ENCODE measurements around the gene PIAS1.
"Not testable (repeated sequence)": the region's sequence is repeated elsewhere in the genome, so short reads cannot be mapped to it uniquely, and the experiment has no call there.

The PIAS1 gene

GRCh38 chr15:68034081-68034480 is 20.0 kb upstream of the PIAS1 start:
- in situ Hi-C loops (cut with MboI; ENCODE audit: low sequenced_read_pairs) = no loop called here

DNA sequence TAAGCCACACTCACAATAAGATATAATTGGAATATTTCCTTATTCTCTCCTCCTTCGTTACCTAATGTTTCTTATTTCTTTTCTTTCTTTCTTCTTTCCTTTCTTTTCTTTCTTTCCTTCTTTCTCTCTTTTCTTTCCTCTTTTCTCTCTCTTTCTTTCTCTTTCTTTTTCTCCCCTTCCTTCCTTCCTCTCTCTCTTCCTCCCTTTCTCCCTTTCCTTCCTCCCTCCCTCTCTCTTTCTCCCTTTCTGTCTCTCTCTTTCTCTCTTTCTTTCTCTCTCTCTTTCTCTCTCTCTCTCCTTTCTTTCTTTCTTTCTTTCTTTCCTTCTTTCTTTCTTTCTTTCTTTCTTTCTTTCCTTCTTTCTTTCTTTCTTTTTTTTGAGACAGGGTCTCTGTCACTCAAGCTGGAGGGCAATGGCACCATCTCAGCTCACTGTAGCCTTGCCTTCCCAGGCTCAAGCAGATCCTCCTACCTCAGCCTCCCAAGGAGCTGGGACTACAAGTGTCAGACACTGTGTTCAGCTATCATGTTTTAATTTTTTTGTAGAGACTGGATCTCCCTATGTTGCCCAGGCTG is 19.3 kb upstream of the PIAS1 start:
- in situ Hi-C loops (cut with MboI; ENCODE audit: low sequenced_read_pairs) = no loop called here

GRCh38 chr15:68038246-68038645 is 15.9 kb upstream of the PIAS1 start:
- in situ Hi-C loops (cut with MboI; ENCODE audit: low sequenced_read_pairs) = no loop called here

DNA sequence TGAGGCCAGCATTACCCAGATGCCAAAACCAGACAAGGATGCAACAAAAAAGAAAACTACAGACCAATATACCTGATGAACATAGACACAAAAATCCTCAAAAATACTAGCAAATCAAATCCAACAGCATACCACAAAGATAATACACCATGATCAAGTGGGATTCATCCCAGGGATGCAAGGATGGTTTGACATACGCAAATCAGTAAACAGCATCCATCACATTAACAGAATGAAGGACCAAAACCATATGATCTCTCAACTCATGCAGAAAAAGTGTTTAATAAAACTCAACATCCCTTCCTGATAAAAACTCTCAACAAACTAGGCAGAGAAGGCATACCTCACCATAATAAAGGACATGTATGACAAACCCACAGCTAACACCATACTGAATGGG is 14.0 kb upstream of the PIAS1 start:
- in situ Hi-C loops (cut with MboI; ENCODE audit: low sequenced_read_pairs) = no loop called here

DNA sequence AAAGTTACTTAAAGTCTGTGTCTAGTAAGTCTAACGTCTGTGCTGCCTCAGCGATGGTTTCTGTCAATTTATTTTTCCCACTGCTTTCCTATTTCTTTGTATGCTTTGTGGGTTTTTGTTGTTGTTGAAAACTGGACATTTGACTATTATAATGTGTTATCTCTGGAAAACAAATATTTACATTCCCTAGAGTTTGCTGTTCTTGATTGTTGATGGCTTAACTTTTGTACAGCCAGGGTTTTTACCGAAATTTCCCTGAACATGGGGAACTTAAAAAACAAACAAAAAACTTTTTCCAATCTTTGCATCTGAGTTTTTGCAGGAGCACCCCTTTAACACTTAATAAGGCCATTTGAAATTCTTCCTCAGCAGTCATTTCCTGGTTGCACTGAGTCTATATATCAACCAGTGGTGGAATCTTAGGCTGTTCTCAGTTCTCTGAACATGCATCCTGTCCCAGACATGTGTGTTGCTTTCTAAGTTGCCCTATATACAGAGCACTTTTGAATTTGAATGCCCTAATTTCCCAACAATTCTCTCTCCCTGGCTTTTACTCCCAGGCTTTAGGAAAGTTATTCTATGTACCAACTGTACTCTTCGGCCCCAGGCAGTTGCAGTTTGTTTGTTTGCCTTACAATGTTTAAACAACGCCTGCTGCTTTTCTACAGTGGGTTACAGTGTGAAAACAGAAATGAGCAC is 11.8 kb upstream of the PIAS1 start:
- in situ Hi-C loops (cut with MboI; ENCODE audit: low sequenced_read_pairs) = no loop called here

DNA sequence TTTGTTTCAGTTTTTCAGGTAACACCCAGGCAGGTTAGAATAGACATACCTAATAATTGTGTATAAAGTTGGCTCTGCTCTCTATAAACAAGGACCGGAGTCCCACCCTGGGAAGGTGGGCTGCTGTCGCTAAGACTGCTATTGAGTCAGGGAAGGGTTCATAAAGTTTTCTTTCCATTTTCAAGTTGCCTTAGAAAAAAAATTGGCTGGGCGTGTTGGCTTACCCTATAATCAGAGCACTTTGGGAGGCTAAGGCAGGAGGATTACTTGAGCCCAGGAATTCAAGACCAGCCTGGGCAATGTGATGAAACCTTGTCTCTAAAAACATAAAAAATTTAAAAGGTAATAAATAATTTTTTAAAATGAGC is 11.3 kb upstream of the PIAS1 start:
- in situ Hi-C loops (cut with MboI; ENCODE audit: low sequenced_read_pairs) = no loop called here

DNA sequence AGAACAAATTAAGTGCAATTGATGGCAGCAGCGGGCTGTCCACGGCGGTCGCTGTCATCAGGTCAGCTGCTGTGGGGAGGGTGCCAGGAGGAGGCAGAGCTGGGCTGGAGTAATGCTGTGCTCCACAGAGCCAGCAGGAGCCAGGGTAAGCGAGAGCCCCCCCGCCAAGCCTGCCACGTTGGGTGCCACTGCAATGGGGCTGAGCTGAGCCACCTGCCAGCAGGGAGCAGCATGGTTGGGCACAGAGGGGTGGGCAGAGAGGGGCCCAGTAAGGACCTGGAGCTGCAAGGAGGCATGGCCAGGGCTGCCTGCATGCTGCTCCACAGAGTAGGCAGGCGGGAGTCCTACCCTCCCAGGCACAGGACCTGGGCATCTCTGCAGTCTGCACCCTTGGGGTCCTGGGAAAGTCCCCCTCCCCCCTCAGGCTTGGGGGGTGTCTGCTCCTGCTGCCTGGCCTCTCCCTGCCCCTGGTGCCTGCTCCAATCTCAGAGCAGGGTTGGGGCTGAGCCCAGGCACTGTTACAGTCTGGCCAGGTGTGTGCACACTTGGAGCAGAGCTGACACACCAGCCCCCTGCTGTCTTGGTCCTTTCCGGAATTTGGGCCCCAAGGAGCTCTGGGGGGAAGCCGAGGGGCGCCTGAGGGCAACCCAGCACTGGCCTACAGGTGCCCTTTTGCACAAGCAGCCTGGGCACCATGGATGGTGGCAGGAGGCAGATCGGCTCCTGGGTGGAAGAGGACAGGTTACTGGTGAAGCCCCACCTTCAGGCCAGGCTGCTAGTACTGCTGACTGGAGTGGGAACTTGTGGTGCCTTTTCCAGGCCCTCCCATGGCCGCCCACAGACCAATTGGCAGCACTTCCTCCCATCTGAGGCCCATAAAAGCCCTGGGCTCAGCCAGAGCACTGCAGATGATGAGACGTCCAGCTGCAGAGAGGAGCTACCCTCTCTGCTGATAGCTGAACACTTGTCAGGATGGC is 8.5 kb upstream of the PIAS1 start:
- in situ Hi-C loops (cut with MboI; ENCODE audit: low sequenced_read_pairs) = no loop called here

- in situ Hi-C loops (cut with MboI; ENCODE audit: low sequenced_read_pairs) = no loop called here
Observed at GRCh38 chr15:68047826-68048225, 6.3 kb upstream of the PIAS1 start.

GRCh38 chr15:68051109-68051508 is 3.0 kb upstream of the PIAS1 start:
- in situ Hi-C loops (cut with MboI; ENCODE audit: low sequenced_read_pairs) = no loop called here

GRCh38 chr15:68051907-68052306 is 2.2 kb upstream of the PIAS1 start:
- in situ Hi-C loops (cut with MboI; ENCODE audit: low sequenced_read_pairs) = no loop called here

- in situ Hi-C loops (cut with MboI; ENCODE audit: low sequenced_read_pairs) = no loop called here
Observed at GRCh38 chr15:68052431-68052830, 1.7 kb upstream of the PIAS1 start.

DNA sequence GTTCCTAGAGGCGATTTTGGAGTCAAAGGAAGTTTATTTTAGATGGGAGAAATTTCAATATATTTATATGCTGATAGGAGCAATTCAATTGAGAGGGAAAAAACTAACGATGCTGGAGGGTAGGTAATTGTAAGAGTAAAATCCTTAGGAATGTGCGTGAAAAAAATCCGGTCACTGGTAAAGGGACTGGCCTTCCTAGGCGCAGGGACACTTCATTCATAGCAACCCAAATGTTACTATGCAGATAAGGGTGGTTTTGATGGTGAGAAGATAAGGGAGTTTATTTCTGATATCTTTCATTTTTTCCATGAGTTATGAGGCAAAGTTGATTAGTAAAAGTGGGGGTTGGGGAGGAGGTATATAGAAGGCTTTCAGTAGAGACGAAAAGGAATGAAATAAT is 1.1 kb upstream of the PIAS1 start:
- in situ Hi-C loops (cut with MboI; ENCODE audit: low sequenced_read_pairs) = no loop called here

DNA sequence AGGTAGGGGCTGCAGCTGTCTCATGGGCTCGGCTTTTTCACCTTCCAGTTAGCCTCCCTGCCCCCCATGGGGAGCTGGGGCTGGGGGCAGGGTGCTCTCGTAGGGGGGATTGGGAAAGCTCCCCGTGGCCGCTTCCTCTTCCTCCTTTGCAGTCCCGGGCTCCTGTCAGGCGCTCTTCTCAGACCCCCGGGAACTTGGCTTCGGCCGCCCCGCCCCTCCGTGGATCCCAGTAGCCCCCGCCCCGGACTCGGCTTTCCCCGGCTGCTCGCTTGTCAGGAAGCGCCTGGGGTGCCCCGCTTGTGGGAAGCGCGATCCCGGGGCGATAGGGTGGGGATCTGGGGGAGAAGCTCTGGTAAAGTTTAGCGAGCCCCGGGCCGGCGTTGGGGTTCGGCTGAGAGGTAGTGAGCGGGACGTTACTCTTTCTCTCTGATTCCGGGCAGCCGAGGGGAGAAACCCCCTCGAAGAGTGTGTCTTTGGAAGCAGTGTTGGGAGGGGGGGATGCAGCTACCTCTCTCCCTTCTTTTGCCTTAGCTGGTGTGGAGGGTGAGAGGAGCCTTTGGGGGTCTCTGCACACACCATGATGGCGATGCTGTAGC is 611 bp downstream of the PIAS1 start:
- in situ Hi-C loops (cut with MboI; ENCODE audit: low sequenced_read_pairs) = no loop called here

DNA sequence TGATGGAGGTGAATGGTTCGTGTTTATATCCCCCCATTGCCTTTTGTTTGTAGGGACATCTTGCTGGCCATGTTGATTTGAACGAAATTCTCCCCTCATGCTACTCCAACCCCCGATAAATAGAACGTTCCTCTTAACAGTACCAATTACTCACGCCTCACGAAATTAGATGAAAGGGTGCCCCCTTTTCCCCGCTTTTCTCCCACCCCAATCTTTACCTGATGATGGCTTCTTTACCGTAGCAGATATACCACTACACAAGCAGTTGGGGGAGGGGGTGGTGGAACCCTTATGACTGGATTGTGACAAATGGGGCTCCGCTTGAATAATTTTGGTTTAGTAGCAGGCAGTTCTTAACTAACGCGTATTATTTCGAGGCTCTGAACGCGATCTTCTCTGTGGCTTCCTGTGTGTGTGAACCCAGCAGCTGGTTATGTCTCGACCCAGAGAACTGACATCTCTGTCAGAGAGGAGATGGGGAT is 1.1 kb downstream of the PIAS1 start:
- in situ Hi-C loops (cut with MboI; ENCODE audit: low sequenced_read_pairs) = no loop called here

GRCh38 chr15:68056097-68056865 is 2.2 kb downstream of the PIAS1 start:
- in situ Hi-C loops (cut with MboI; ENCODE audit: low sequenced_read_pairs) = no loop called here

DNA sequence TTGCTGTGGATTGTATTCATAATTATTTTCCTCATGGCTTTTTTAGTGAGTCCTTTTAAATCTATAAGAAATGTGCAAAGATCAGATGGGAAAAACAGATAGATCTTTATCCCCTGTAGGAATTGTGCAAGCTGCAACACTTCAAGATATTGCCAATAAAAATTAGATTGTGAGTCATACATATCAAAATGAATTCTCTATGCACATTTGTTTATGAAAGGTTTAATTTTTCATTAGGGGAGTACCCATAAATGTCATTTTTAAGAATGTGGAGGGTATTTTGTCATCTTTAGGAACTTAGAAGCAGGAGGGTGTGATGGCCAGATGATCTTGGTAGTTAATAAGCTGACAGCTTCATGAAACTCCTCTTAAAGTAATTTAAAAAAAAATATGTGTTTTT is 2.9 kb downstream of the PIAS1 start:
- in situ Hi-C loops (cut with MboI; ENCODE audit: low sequenced_read_pairs) = no loop called here

GRCh38 chr15:68057758-68058157 is 3.6 kb downstream of the PIAS1 start:
- in situ Hi-C loops (cut with MboI; ENCODE audit: low sequenced_read_pairs) = no loop called here

DNA sequence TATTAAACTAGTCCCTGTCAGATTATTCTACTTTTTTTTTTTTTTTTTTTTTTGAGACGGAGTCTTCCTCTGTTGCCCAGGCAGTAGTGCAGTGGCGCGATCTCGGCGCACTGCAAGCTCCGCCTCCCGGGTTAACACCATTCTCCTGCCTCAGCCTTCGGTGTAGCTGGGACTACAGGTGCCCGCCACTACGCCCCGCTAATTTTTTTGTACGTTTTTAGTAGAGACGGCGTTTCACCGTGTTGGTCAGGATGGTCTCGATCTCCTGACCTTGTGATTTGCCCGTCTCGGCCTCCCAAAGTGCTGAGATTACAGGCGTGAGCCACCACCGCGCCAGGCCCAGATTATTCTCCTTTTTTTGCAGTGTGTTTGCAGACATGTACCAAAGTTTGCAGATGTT is 4.9 kb downstream of the PIAS1 start:
- in situ Hi-C loops (cut with MboI; ENCODE audit: low sequenced_read_pairs) = not testable (repeated sequence)

DNA sequence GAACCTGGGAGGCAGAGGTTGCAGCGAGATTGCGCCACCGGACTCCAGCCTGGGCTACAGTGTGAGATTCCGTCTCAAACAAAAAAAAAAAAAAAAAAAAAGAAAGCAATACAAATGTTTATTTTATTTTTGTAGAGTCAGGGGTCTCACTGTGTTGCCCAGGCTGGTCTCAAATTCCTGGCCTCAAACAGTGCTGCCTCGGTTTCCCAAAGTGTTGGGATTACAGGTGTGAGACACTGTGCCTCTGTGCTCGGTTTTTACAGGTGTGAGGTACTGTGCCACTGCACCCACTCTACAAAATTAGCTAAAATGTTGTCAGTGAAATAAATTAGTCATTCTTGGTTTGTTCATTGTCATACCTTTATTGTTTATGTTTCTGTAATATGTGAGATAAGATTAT is 5.5 kb downstream of the PIAS1 start:
- in situ Hi-C loops (cut with MboI; ENCODE audit: low sequenced_read_pairs) = no loop called here

DNA sequence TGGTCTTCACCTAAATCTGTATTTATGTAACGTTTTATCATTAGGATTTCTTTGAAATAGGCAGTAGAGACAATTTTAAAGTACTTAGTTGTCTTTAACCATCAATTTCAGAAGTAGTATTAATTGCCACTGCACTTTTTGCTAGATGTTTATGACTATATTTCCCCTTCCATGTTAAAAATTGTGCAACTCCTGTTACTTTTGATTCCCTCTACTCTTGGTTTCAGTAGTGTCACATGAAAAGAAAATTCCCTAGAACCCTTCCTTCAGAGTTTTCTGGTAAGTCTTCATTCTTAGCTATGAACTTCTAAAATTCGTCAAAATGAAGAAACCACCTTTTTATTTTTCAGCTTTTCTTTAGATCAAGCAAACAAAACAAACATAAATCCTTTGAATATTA is 7.1 kb downstream of the PIAS1 start:
- in situ Hi-C loops (cut with MboI; ENCODE audit: low sequenced_read_pairs) = no loop called here

- in situ Hi-C loops (cut with MboI; ENCODE audit: low sequenced_read_pairs) = no loop called here
Observed at GRCh38 chr15:68061602-68062001, 7.5 kb downstream of the PIAS1 start.

All from hTERT RPE-1 (cell line).